SKM-1 (cell line): ENCODE data around the gene SLC66A1.

ENCODE experiments used
- DNase-seq: peaks from one replicate; lab custom pipeline; 2025; ENCODE audit not compliant: unreplicated experiment; lab: John Stamatoyannopoulos, UW

The SLC66A1 gene

GRCh38 chr1:19342894-19343616 lies 30.9 kb downstream of the SLC66A1 start:
- DNase-seq, result no peak

GRCh38 chr1:19343617-19344350 lies 31.7 kb downstream of the SLC66A1 start:
- DNase-seq, result no peak

GRCh38 chr1:19344372-19344810 lies 32.3 kb downstream of the SLC66A1 start:
- DNase-seq, result no peak

- no peak for DNase-seq
Measured at GRCh38 chr1:19344831-19345230, 32.7 kb downstream of the SLC66A1 start.

- no peak for DNase-seq
Measured at GRCh38 chr1:19345391-19345790, 33.3 kb downstream of the SLC66A1 start.

- DNase-seq, result no peak
Measured at GRCh38 chr1:19346026-19346425, 33.9 kb downstream of the SLC66A1 start.

- no peak for DNase-seq
Measured at GRCh38 chr1:19347533-19348172, 35.5 kb downstream of the SLC66A1 start.

GRCh38 chr1:19348441-19349198 lies 36.5 kb downstream of the SLC66A1 start:
- no peak for DNase-seq

GRCh38 chr1:19349999-19350398 lies 37.9 kb downstream of the SLC66A1 start:
- no peak for DNase-seq

- no peak for DNase-seq
Measured at GRCh38 chr1:19350566-19350965, 38.4 kb downstream of the SLC66A1 start.

- no peak for DNase-seq
Measured at GRCh38 chr1:19351873-19352272, 39.7 kb downstream of the SLC66A1 start.

GRCh38 chr1:19352839-19353238 lies 40.7 kb downstream of the SLC66A1 start:
- DNase-seq, result no peak

GRCh38 chr1:19353596-19353995 lies 41.5 kb downstream of the SLC66A1 start:
- DNase-seq, result no peak

- DNase-seq, result no peak
Measured at GRCh38 chr1:19354531-19354981, 42.4 kb downstream of the SLC66A1 start.

- DNase-seq, result no peak
Measured at GRCh38 chr1:19356266-19356665, 44.1 kb downstream of the SLC66A1 start.

- DNase-seq, result no peak
Measured at GRCh38 chr1:19357299-19357986, 45.3 kb downstream of the SLC66A1 start.

GRCh38 chr1:19358710-19359109 lies 46.6 kb downstream of the SLC66A1 start:
- no peak for DNase-seq

GRCh38 chr1:19359357-19359756 lies 47.2 kb downstream of the SLC66A1 start:
- no peak for DNase-seq

GRCh38 chr1:19360016-19360415 lies 47.9 kb downstream of the SLC66A1 start:
- DNase-seq, result no peak

GRCh38 chr1:19360432-19360831 lies 48.3 kb downstream of the SLC66A1 start:
- DNase-seq, result no peak
